HG03159 (cell line): Measurements from ENCODE around the gene SLC25A42.
"Not testable (repeated sequence)": the region's sequence is repeated elsewhere in the genome, so short reads cannot be mapped to it uniquely, and the experiment has no call there.

Source experiments
- ATAC-seq: cut with Tn5 transposase; IDR thresholded peaks from one replicate; pipeline ENCODE4 v1.9.1; 2021; ENCODE audit warnings: mild to moderate bottlenecking, moderate library complexity; ENCODE audit not compliant: unreplicated experiment

Gene SLC25A42

GRCh38 chr19:19068659-19069654, 5.2 kb downstream of the SLC25A42 start:
- ATAC-seq, result no peak

GRCh38 chr19:19071897-19072296, 8.1 kb downstream of the SLC25A42 start:
- no peak for ATAC-seq

GRCh38 chr19:19074196-19074882, 10.5 kb downstream of the SLC25A42 start:
- no peak for ATAC-seq

- no peak for ATAC-seq
These were observed 11.3 kb downstream of the SLC25A42 start for GRCh38 chr19:19075126-19075525.

GRCh38 chr19:19076476-19076875, 12.7 kb downstream of the SLC25A42 start:
- ATAC-seq, result no peak

GRCh38 chr19:19077103-19077502, 13.3 kb downstream of the SLC25A42 start:
- ATAC-seq, result no peak

- ATAC-seq, result no peak
These were observed 15.0 kb downstream of the SLC25A42 start for GRCh38 chr19:19078801-19079200.

GRCh38 chr19:19079571-19079970, 15.8 kb downstream of the SLC25A42 start:
- no peak for ATAC-seq

GRCh38 chr19:19081642-19082151, 17.9 kb downstream of the SLC25A42 start:
- ATAC-seq, result no peak

GRCh38 chr19:19083413-19084178, 19.8 kb downstream of the SLC25A42 start:
- no peak for ATAC-seq

GRCh38 chr19:19087676-19088075, 23.9 kb downstream of the SLC25A42 start:
- no peak for ATAC-seq

GRCh38 chr19:19094513-19094912, 30.7 kb downstream of the SLC25A42 start:
- no peak for ATAC-seq

- no peak for ATAC-seq
These were observed 31.9 kb downstream of the SLC25A42 start for GRCh38 chr19:19095691-19096090.

- no peak for ATAC-seq
These were observed 33.1 kb downstream of the SLC25A42 start for GRCh38 chr19:19096641-19097627.

GRCh38 chr19:19098084-19098702, 34.4 kb downstream of the SLC25A42 start:
- ATAC-seq, result no peak

- ATAC-seq, result no peak
These were observed 35.2 kb downstream of the SLC25A42 start for GRCh38 chr19:19098703-19099632.

GRCh38 chr19:19101540-19101939, 37.7 kb downstream of the SLC25A42 start:
- no peak for ATAC-seq

GRCh38 chr19:19102566-19102965, 38.8 kb downstream of the SLC25A42 start:
- ATAC-seq, result not testable (repeated sequence)
